ENCODE data around the gene RAB12.
"Not testable (repeated sequence)": the region's sequence is repeated elsewhere in the genome, so short reads cannot be mapped to it uniquely, and the experiment has no call there.

Gene RAB12

DNA sequence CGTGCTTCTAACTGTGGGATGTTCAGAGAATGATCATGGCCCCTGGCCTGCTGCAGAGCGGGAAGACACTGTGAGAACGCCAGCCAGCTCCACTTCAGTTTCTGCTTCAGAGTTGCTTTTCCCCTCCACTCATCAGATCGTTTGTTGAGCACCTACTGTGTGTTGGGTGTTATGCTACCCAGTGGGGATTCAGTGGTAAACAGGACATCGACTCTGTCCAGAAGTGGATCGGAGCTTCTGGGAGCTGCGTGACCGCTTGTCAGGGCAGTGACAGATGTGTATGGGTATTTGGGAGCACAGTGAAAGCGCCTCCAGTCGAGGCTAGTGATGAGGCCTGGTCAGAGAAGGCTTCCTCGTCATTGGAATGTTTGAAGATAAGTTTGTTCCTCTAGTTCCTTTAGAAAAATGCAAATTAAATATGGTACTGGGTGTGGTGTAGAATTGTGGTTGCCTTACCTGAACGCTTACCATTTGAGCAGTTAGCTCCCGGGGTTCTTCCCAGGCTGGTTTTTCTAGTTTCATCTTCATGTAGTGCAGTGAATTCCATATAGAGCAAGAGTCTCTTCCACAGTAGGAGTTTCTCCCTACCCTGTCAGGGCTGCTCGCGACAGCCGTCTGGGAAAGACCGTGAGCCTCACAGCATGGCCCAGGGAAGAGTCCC, 2.8 kb downstream of the RAB12 start:
- DNase-seq (ENCODE audit: low read depth in 2 of 2) = no peak

DNA sequence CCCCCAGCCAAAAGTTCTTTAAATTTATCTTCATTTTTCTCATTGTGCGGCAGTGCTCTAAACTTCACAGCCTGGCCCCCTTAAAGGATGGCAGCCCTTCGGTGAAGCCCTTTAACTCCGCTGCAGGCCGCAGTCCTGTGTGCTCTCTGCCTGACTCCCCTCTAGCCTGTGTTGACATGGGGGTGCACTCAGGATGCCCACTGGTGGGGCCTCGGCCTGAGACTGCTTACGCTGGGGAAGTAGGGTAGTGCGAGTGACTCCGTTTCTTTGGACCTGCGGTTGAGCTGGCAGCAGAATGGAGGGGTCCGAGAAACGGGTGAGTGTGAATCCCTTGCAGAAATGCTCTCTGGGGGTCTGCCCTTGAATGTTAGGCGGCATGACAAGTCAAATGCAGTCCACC, 5.6 kb downstream of the RAB12 start:
- DNase-seq (ENCODE audit: low read depth in 2 of 2) = no peak

DNA sequence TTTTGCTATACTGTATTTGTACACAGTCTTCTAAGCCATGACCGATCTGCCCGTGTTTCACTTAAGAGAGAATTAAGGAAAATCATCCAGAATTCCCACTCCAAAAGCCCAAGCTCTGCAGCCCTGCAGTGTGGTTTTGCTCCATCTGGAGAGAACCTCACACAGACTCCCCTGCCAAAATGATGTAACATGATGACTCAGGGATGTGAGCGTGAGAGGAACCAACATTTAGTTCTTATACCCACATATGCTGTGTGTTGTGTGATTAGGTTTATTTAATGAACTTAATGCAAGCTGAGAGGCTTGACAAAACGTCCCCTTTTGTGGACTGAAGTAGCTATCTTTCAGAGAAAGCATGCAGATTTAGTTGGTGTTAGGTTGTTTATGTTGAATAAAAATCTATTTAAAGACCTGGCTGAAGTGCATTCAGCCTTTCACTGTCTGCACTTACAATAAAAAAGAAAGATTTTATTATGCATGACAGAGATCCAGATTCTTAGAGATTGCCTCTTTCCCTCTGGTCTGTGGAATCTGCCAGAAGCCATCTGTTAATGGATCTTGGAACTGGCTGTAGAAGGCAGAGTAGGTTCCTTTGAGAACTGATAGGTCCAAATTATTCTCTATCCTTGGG, 6.3 kb downstream of the RAB12 start:
- DNase-seq (ENCODE audit: low read depth in 2 of 2) = no peak

DNA sequence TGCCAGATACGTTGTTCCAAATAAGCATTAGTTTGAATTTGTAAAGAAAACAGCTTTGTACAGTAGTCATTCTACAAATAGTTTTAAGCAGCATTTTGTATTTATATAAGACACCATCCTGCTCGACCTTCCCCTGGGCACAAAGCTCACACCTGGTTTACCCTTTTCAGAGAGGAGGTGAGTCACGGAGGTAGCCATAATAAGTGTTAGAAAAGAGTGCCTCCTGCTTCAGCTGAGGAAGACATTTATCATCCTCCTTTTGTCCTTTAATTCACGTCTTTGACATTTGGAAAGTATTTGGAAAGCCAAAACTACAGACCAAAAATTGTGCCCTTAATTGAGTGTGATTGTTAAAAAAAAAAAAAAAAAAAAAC, 6.8 kb downstream of the RAB12 start:
- no peak for DNase-seq (ENCODE audit: low read depth in 2 of 2)

DNA sequence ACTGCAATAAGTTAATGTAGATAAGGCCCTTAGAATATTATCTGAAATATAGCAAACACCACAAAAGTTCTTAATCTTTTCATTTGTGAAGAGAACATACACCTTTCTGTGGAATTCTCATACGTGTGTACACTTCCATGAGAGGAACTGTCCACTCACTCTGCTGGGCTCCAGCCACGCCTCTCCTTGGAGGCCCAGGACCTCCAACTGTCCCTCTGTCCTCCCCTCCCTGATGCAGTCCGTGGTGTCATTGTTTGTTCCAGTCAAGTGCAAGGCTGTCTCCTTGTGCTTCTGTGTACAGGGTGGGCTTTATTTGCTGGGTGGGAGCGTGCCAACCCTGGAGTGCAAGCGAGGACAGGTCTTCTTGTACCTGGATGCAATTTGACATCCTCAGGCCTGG, 8.7 kb downstream of the RAB12 start:
- no peak for DNase-seq (ENCODE audit: low read depth in 2 of 2)

DNA sequence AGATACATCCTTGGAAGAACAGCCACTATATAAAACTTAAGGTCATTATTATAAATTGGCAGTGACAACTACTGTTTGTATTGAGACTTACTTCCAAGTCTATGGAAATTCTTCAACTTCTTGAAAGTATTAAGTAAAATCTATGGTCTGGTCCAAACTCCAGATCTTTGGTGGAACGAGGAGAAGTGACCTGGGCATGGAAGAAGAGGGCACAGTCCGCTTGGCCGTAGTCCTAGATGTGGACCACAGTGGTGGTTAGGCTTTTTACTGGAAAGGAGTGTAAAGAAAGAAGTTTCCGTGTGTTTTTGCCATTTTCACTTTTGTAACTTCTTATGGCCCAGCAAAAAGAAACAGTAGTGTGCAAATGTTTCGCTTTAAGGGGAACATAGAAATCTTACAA, 9.8 kb downstream of the RAB12 start:
- no peak for DNase-seq (ENCODE audit: low read depth in 2 of 2)

DNA sequence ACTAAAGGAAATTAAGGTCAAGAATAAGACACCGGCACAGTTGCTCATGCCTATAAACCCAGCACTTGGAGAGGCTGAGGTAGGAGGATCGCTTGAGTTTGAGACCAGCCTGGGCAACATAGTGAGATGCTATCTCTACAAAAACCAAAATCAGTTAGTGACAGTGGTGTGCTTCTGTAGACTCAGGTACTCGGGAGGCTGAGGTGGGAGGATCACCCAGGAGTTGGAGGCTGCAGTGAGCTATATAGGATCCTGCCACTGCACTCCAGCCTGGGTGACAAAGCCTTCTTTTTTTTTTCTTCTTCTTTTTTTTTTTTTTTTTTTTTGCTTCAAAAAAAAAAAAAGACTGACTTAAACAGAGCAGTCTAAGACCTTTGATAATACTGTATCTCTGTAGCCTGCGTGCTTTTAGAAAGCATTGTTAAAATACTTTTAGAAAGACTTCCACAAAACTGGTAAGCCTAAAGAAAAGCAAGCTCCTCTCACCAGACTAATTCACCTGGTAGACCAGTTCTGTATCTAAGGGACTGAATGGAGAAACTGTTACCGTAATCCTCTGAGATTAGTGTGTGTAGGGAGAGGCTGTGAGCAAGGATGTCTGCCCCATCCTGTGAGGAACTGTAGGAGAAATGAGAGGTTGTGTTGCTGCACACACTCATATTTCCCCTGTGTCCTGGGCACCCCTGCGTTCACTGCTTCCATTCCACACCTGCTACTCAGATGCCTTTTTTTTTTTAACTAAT, 10.8 kb downstream of the RAB12 start:
- no peak for DNase-seq (ENCODE audit: low read depth in 2 of 2)

DNA sequence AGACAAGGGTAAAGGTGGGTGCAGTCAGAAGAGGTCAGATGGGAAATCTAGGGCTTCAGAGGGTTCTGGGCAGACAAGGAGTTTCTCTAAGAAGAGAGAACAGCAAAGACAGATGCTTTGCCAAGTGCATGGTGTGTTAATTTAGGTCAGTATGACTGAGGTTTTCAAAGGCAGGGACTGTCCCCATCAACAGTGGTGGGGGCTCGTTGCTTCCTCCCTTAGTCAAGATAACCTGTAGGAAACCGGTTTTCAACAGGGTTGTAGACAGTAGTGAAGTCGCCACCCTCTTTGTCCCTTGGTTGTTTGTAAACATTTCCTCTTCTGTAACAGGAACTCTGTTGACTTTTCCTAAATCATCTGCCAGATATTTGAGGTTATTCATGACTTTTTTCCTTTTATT, 11.6 kb downstream of the RAB12 start:
- DNase-seq (ENCODE audit: low read depth in 2 of 2) = no peak

DNA sequence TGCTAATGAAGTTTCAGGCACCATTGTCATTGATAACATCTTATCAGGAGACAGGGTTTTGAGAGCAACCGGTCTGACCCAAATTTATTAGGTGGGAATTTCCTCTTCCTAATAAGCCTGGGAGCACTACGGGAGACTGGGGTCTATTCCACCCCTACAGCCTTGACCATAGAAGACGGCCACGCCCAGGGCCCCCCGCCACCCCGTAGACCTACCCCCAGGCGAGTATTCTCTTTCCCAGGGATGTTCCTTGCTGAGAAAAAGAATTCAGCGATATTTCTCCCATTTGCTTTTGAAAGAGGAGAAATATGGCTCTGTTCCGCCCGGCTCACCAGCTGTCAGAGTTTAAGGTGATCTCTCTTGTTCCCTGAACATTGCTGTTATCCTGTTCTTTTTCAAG, 13.4 kb downstream of the RAB12 start:
- DNase-seq (ENCODE audit: low read depth in 2 of 2) = not testable (repeated sequence)

DNA sequence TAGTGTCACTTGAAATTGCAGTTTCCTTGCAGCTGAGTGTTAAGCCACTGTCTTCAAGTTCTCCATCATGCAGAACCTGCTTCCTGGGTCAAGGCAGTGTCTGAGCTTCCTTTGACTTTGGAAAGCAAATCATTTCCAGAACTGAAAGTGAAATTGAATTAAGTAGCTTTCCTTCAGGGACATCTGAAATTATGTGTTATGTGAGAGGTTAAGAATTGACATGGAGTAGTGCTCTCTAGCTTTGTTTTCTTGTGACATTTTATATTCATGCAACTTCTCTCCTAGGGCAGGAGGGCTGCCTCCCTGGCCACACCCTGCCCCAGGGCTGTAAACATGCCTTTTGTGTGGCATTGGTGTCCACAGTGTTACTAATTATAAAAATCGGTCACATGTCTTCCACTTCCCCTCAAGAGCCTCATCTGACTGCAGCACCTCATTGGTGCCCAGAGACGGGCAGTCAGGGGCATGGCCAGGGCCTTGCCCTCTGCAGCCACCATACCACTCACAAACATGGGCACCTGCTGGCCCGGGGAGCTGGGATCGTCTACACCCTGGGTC, 14.4 kb downstream of the RAB12 start:
- DNase-seq (ENCODE audit: low read depth in 2 of 2) = no peak

DNA sequence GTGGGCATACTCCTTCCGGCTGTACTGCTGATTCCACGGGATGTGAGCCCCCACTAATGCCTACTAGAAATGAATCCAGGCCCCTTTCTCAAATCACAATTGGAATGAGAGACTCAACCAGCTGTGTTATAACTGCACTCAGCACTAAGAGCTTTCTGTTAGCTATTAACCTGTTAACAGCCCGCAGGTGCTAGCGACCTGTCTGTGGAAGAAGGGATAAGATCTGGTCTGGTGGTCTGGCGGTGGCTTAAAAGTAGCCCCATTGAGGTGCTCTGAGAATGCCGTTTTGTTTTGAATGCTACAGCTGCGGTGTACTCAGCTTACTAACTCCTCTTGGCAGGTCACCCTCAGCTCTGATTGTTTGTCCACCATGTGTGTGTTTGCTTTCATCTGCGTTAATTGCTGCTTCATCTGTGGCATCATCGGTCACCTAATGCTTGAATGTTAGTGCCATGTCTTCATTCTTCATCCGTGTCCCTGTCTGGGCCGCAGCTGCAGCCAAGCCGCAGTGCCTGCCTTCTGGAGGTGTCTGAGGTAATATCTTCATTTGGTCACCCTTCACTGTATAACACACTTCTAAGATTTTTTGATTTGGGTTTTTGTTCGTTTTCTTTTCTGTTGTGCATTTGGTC, 16.3 kb downstream of the RAB12 start:
- DNase-seq (ENCODE audit: low read depth in 2 of 2) = no peak

DNA sequence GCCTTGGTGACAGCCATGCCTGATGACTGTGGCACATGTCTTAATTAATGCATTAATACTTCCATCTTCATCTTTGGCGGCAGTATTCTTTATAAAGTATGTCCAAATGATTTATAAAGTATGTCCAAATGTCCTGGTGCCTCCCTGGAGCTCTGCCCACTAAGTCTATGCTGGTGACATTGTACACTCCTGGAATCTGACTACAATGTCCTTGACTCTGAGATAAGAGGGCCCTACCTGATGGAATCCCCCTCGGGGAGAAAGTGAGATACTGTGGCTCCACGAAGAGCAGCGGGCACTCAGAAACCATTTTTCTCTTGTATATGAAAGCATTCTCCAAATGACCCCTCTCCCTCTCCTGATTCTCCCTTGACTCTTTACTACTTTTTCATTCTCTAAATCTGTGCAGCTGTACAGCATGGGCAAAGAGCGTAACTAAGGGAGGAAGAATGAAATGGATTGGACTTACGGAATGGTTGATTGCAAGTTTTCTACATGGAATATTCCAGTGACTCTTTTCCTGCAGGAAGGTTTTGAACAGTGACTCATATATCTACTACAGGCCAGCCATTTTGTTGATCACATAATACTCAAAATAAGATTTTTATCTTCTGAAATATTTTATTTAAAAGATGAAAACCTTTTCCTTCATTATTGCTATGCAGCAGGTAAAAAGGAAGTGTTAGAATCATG, 17.3 kb downstream of the RAB12 start:
- no peak for DNase-seq (ENCODE audit: low read depth in 2 of 2)

DNA sequence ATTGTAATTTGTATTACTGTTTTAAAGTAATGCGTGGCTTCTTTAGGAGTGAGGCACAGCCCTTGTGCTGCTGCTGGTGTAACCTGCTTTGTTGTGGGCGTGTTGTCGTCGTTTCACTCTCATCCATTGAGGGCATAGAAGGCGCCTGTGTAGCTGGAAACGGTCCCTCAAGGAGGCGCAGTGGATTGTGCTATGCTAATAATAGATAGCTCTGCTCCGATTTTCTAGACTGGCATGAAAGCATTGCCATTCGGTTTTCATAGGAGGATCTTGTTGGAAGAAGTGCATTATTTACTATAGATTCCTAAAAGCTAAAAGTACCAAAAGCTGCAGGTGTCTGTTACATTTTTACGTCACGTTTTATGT, 17.9 kb downstream of the RAB12 start:
- DNase-seq (ENCODE audit: low read depth in 2 of 2) = no peak

DNA sequence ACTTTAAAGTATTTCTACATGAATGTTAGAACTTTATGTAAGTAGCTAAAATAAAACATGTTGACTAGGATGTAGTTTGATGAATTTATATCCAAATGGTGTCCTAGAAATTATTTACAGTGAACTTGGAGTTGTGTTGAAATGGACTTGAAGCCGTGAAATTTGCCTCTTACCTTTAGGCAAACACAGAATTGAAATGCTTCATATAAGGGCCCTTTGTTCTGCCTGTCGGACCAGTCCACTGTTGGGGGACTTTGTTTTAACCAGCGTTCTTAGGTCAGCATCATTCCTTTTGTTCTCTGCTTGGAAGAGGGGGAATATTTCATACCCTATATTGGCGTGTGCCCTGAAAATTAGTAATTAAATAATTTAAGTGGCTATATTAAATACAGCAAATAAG, 18.3 kb downstream of the RAB12 start:
- no peak for DNase-seq (ENCODE audit: low read depth in 2 of 2)

DNA sequence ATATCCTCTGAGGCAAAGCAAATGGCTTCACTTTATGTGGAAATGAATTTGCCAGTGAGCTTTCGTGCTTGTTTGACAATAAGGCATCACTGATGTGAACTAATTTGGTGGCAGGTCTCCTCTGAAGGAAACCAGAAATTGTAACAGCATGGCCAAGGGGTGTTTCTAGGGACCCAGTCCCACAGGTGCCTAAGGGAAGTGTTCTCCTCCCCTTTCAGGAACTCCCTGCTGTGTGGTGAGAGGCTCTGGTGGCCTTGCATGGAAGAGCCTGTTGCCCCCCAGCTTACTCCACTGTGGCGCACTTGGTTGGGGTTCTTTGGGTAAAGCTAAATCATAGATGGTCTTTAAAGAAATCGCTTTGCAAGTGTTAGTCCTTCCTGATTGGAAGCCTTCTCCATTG, 20.4 kb downstream of the RAB12 start:
- DNase-seq (ENCODE audit: low read depth in 2 of 2) = no peak

DNA sequence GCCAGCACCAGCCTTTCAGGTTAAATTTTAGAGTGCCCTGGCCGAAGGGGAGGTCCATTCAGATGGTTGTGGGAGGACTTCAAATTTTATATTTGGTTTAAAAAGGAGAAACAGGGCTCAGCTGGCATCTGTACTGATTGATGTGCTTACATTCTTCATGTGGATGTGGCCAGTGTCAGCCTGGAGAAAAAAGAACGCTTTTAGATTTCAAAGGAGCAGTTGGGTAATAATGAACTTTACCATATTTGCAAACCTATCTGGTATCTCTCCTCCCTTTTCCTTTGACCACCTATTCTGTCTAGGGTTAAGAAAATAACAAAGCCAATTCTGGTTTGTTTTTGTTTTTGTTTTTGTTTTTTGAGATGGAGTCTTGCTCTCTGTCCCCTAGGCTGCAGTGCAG, 21.3 kb downstream of the RAB12 start:
- no peak for DNase-seq (ENCODE audit: low read depth in 2 of 2)

DNA sequence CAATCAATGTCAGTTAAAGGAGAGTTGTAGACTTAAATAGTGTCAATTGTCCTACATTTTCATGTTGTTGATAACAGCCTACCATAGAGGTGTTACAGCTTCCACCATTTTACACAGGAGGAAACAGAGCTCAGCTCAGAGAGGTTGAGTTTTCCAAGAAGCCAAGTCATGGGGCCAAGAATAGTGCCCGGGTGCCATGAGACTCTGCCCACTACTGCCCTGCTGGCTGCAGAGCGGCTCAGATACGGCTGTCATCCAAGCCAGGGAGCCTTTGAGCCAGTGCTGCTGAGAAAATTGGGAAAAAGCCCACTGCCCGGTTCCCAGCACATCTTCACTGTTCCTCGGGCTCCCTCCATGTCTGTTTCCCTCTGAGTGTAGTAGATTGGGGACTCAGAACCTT, 22.0 kb downstream of the RAB12 start:
- DNase-seq (ENCODE audit: low read depth in 2 of 2) = no peak

DNA sequence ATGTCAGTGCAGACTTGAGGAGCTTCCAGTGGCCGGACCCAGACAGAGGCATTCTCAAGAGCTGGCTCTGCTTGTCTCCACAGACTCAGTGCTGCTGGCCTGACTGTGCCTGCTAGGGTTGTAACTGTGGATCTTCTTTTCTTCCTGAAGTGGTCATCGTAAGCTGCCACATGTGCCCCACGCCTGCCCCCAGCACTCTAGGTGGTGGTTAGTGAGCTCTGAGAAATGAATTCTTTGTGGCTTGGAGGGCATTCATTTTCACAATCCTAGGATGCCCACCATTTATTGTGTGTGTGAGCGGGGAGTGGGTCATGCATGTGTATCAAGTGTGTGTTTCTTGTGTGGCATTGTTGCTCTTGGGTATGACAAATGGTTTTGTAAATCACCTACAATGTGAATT, 23.1 kb downstream of the RAB12 start:
- DNase-seq (ENCODE audit: low read depth in 2 of 2) = no peak

DNA sequence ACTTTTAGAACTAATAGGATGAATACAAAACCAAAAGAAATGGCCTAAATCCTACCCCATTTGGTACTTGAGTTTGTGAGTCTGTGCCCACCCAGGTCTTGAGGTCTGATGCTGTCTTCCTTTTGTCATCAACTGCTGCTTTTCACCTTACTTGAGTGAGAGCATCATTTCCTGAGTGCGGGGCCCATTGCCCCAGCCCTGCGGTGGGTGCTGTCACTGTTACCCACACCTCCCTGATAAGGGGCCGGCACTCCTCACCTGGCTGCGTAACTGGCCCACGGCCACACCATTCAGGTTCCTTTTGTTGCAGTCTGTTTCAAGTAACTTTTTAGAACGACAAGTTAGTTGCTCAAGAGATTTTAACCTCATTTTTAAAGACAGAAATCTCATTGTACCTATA, 25.3 kb downstream of the RAB12 start:
- DNase-seq (ENCODE audit: low read depth in 2 of 2) = no peak

DNA sequence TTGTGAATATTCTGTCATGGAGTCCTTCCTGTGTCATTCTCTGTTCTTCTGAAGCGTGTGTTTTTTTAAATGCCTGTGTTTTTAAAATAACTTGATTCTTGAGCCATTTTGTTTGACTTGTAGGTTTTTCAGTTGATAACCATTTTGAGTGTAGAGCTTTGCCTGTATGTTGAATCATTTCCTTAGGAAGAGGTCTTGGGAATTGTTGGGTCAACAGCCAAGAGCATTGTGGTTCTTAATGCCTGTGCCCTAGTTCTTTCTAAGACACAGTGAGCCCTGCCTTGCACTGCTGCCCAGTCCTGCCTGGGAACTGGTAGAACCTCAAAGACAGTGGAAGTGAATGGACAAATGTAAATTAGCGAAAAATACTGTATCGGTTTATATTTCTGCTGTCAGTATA, 25.9 kb downstream of the RAB12 start:
- DNase-seq (ENCODE audit: low read depth in 2 of 2) = no peak

DNA sequence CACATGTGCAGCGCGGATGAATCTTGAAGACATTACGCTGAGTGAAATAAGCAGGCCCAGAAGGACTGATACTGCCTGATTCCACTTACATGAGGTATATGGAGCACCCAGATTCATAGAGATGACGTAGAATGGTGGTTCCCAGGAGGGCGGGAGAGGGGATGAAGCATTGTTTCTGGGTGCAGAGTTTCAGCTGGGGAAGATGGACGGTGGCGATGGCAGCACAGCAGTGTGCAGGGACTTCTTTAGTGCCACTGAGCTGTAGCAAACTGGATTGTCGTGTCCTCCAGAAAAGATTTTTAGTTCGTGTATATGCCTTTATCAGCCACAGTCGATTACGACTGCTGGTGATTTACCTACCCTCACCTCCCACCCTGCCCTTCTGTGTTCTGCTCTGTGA, 30.5 kb downstream of the RAB12 start:
- no peak for DNase-seq (ENCODE audit: low read depth in 2 of 2)

DNA sequence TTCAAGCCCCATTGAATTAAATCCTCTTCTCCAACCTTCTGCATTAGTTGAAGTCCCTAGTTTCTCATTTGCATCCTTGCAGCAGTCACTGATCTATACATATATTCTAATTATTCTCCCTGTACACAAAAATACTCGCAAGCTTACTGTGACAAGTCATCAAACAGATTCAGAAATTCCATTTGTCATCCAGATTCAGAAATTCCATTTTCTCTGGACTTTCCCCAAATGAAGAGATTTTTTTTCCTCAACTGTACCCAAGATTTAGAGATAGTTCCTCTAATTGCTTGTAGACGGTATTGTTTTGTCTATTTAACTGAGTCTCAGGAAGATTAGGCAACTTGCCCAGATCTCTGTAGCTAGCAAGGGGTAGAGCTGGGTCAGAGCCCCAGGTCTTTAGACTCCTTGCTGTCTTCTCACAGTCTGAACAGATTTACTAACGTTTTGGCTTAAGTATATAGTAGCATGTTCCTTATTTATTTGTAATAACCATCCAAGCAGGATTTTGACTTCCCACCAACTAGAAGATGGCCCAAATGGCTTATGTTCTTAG, 34.2 kb downstream of the RAB12 start:
- no peak for DNase-seq (ENCODE audit: low read depth in 2 of 2)

Data from stimulated activated CD4-positive, alpha-beta T cell treated with anti-CD3 and anti-CD28 coated beads, Interleukin-1b, Interleukin-23, amount 100 ng/mL, for 4 hours (primary cell).